MM.1S (cell line): ENCODE results near the gene C16orf82.
"Not testable (repeated sequence)": the region's sequence is repeated elsewhere in the genome, so short reads cannot be mapped to it uniquely, and the experiment has no call there.

Experiments used
- EZH2phosphoT487 ChIP-seq: fragments of 300-600 bp; sonication (generic); IDR thresholded peaks from 2 replicates; pipeline ENCODE4 v1.6.1; 2018; ENCODE audit warnings: antibody characterized with exemption, low read length
- TF ChIP-seq, protein P1 (sequence below): fragments of 300-600 bp; sonication (generic); IDR thresholded peaks from 2 replicates; pipeline ENCODE4 v1.5.1; 2016; ENCODE audit warnings: antibody characterized with exemption, low read length, mixed read lengths

DNA sequence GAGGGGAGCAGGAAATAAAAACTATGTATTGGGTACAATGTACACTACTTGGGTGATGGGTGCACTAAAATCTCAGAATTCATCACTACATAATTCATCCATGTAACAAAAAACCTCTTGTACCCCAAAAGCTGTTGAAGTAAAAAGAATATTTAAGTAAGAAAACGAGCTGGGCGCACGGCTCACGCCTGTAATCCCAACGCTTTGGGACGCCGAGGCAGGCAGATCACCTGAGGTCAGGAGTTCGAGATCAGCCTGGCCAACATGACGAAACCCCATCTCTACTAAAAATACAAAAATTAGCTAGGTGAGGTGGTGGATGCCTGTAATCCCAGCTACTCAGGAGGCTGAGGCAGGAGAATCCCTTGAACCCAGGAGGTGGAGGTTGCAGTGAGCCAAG, 19.3 kb downstream of the C16orf82 start:
- TF ChIP-seq, protein P1, sequence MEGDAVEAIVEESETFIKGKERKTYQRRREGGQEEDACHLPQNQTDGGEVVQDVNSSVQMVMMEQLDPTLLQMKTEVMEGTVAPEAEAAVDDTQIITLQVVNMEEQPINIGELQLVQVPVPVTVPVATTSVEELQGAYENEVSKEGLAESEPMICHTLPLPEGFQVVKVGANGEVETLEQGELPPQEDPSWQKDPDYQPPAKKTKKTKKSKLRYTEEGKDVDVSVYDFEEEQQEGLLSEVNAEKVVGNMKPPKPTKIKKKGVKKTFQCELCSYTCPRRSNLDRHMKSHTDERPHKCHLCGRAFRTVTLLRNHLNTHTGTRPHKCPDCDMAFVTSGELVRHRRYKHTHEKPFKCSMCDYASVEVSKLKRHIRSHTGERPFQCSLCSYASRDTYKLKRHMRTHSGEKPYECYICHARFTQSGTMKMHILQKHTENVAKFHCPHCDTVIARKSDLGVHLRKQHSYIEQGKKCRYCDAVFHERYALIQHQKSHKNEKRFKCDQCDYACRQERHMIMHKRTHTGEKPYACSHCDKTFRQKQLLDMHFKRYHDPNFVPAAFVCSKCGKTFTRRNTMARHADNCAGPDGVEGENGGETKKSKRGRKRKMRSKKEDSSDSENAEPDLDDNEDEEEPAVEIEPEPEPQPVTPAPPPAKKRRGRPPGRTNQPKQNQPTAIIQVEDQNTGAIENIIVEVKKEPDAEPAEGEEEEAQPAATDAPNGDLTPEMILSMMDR: not testable (repeated sequence)
- TF ChIP-seq EZH2phosphoT487: not testable (repeated sequence)
